Measurements from ENCODE around the gene TUBB4B.

The TUBB4B gene

GRCh38 chr9:137273095-137273490 is 32.0 kb downstream of the TUBB4B start:
- DNase-seq = no peak

- no peak for DNase-seq
These were observed 32.7 kb downstream of the TUBB4B start for GRCh38 chr9:137273611-137274320.

- no peak for DNase-seq
These were observed 34.1 kb downstream of the TUBB4B start for GRCh38 chr9:137275203-137275587.

- no peak for DNase-seq
These were observed 34.7 kb downstream of the TUBB4B start for GRCh38 chr9:137275588-137276472.

- DNase-seq = no peak
These were observed 35.6 kb downstream of the TUBB4B start for GRCh38 chr9:137276473-137277328.

GRCh38 chr9:137277329-137278041 is 36.4 kb downstream of the TUBB4B start, which contains the start of gene TOR4A:
TSS of gene TOR4A (plus strand) at chr9:137277726. CDS start at chr9:137278690, 964 bp downstream.
- DNase-seq = peak; percentile 28

GRCh38 chr9:137278061-137278701 is 37.1 kb downstream of the TUBB4B start:
- no peak for DNase-seq

- no peak for DNase-seq
These were observed 37.9 kb downstream of the TUBB4B start for GRCh38 chr9:137278721-137279711.

- DNase-seq = no peak
These were observed 38.8 kb downstream of the TUBB4B start for GRCh38 chr9:137279741-137280473.

- no peak for DNase-seq
These were observed 39.6 kb downstream of the TUBB4B start for GRCh38 chr9:137280474-137281344.

GRCh38 chr9:137281345-137282116 is 40.4 kb downstream of the TUBB4B start:
- no peak for DNase-seq

- DNase-seq = no peak
These were observed 45.9 kb downstream of the TUBB4B start for GRCh38 chr9:137286975-137287383.

- no peak for DNase-seq
These were observed 52.0 kb downstream of the TUBB4B start for GRCh38 chr9:137293094-137293481.
